Colonic mucosa (tissue), 4 donors: Measurements from ENCODE around the gene FOXP1. TPM values are rescaled to one million over a fixed set of nuclear protein-coding genes. Genes with fewer than 3 reads are reported as not detected.

Experiments used
- DNase-seq: peaks from one replicate; pipeline ENCODE4 v3.0.0-alpha.2; 2020
- H3K27ac ChIP-seq: fragments of 200-600 bp; one replicate; pipeline ENCODE4 v1.8.0; 2021
- H3K27me3 ChIP-seq: fragments of 200-600 bp; one replicate; pipeline ENCODE4 v1.8.0; 2021
- H3K36me3 ChIP-seq: fragments of 200-600 bp; one replicate; pipeline ENCODE4 v1.8.0; 2021
- H3K4me1 ChIP-seq: fragments of 200-600 bp; one replicate; pipeline ENCODE4 v1.8.0; 2021; ENCODE audit warnings: mild to moderate bottlenecking
- H3K4me3 ChIP-seq: fragments of 200-600 bp; one replicate; pipeline ENCODE4 v1.8.0; 2021
- H3K9ac ChIP-seq, 2 donors: one replicate each; pipeline ENCODE4 v1.7.0; 2013; ENCODE audit warnings: control low read depth in 2 of 2, low read depth in 2 of 2, low read length in 2 of 2
- H3K9me3 ChIP-seq: fragments of 200-600 bp; one replicate; pipeline ENCODE4 v1.8.0; 2021
- CTCF ChIP-seq: fragments of 200-600 bp; IDR thresholded peaks from one replicate; pipeline ENCODE4 v1.8.0; 2022; ENCODE audit warnings: antibody characterized with exemption, mild to moderate bottlenecking
- intact Hi-C: fragments of 100-400 bp; cut with DNase I; formaldehyde crosslinking; loops from one replicate; pipeline ENCODE4 v1.14.1; 2022
- total RNA-seq, 2 donors: library from RNA; stranded (reverse); fragmentation: NEBNext Ultra II Directional in 1 of 2; extraction: Animal tissue kit (Norgen Biotek cat#: 25700) in 1 of 2; gene quantifications; one replicate each; pipeline ENCODE4 v1.2.1, GENCODE V29; 2021
- donor health status: healthy.
- donor health status: DM: no; HTN: no; CAD: no.
- donor health status: DM: no; HTN: no; CAD: no.

The FOXP1 gene
- total RNA-seq, 2 donors from 2014 or later: 127 to 128 TPM

DNA sequence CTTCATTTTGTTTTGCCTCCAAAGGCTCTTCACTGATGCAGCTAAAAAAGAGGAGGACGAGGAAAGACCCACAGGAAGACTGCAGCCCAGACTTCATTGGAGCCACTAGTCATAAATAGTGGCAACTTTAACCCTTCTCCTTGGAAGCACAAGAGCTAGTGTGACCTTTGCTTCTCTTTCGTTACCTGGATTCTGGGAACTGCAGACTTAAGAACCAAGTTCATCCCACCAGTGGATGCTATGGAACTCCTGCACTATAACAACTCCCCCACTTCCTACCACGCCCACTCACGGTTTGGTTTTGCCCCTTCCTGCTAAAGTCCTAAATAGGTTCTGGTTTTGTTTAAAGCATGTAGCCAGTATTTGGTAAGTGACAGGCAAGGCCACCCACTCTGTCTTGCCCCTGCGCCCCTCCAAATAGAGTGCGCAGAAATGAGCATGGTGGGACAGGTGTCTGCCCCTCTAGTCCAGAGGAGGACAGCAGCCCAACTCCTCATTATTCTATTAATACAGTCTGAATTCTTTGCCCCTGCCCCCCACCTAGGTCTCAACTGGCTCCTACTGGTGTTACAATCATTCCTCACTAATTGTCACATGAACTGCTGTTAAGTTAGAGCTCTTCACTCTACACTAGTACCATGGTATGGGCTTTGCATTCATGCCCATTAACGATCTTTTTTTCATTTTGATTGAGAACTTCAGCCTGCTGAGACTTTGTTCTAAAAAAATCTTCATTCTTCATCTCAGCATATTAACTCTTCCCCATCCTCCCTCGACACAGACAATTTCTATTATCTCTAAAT is 504.6 kb downstream of the FOXP1 start:
- no peak for TF ChIP-seq CTCF
- peaks cover 16% of the 10 kb centered on the region for H3K4me1 ChIP-seq
- H3K27ac ChIP-seq: peak overlapping the region; percentile 16
- H3K9ac ChIP-seq: no peak overlapping the region
- no peaks in the 10 kb centered on the region for H3K9me3 ChIP-seq
- H3K36me3 ChIP-seq: no peaks in the 10 kb centered on the region
- no peak for DNase-seq
- intact Hi-C loops: no loop called here
- no peaks in the 10 kb centered on the region for H3K27me3 ChIP-seq
- no peak overlapping the region for H3K4me3 ChIP-seq

DNA sequence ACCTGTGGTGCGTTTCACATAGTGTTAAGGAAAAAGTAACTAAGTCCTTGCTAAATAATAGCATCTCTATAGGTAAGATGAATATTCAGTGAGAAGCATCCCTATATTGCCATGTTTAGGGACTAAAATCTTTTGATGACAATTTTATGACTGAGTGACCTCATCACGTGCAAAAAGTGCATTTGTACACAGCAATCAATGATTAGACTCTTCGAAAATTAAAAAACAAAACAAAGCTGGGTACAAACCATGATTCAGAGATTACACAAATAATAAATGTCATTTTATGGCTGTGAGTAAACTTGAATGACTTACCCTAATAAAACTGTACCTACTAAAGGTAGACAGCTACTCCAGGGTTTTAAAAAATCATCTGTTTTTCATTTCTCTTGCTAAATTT is 505.3 kb downstream of the FOXP1 start:
- H3K27ac ChIP-seq: peak overlapping the region; percentile 16
- H3K4me1 ChIP-seq: peaks cover 16% of the 10 kb centered on the region

DNA sequence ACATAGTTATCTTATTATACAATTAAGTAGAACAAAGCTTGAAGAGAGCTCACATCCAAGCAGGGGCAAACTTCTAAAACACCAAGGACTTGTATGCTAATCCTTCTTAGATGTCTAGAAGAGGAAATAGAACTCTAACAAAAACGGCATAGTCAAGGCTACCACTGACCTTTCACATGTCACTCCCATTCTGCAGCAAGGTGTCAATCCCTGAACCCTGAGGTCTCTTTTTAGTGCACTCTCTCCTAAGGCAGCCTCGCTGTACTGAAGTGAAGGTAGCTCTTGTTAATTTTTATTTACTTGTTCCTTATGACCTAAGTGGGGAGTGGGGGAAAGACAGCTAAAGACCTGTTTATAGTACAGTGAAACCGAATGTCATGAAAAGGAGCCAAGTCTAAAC is 506.5 kb downstream of the FOXP1 start:
- H3K36me3 ChIP-seq: no peaks in the 10 kb centered on the region
- H3K9me3 ChIP-seq: no peaks in the 10 kb centered on the region
- intact Hi-C loops: no loop called here
- H3K27me3 ChIP-seq: no peaks in the 10 kb centered on the region
- DNase-seq: no peak
- TF ChIP-seq CTCF: no peak
- no peak overlapping the region for H3K9ac ChIP-seq
- H3K4me3 ChIP-seq: no peak overlapping the region
- H3K27ac ChIP-seq: no peak overlapping the region
- H3K4me1 ChIP-seq: peaks cover 16% of the 10 kb centered on the region

More for the DNA sequence above, 505.3 kb downstream of the FOXP1 start:
- Histone ChIP-seq H3K36me3 (no peaks in the 10 kb centered on the region), H3K27me3 (no peaks in the 10 kb centered on the region), H3K9ac (no peak overlapping the region), H3K9me3 (no peaks in the 10 kb centered on the region), H3K4me3 (no peak overlapping the region)
- no peak for DNase-seq
- no peak for TF ChIP-seq CTCF
- intact Hi-C loops: no loop called here

DNA sequence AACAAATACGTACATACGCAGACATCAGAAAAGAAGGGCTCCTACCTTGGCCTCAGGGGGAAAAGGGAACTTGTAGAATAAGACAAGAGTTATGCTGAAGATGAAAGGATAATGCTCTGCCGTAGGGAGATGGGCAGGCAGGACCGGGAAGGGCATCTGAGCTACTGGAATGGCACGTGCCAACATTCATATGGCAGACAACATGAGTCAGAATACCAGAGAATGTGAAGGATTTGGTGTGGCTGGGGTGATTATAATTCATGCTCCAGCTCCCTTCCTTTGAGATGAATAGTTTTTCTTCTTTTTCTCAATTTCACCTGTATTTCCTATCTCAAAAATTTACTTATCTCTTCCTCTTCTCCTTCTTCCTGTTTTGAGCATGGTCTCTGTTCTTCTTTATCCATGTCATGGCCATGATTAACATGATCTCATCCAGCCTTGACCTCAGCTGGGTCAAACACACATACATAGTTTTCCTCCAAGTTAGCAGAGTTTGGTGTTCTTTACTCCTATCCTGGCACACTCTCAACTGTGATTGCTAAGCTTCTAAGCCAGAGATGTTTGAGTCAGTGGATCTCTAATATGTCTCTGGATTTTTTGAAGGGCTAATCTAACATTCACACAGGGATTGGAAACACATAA is 507.0 kb downstream of the FOXP1 start:
- Histone ChIP-seq H3K27ac (no peak overlapping the region), H3K4me3 (no peak overlapping the region), H3K36me3 (no peaks in the 10 kb centered on the region), H3K27me3 (no peaks in the 10 kb centered on the region), H3K9me3 (no peaks in the 10 kb centered on the region), H3K9ac (no peak overlapping the region), H3K4me1 (peaks cover 16% of the 10 kb centered on the region)
- no peak for DNase-seq
- no peak for TF ChIP-seq CTCF
- intact Hi-C loops: no loop called here

DNA sequence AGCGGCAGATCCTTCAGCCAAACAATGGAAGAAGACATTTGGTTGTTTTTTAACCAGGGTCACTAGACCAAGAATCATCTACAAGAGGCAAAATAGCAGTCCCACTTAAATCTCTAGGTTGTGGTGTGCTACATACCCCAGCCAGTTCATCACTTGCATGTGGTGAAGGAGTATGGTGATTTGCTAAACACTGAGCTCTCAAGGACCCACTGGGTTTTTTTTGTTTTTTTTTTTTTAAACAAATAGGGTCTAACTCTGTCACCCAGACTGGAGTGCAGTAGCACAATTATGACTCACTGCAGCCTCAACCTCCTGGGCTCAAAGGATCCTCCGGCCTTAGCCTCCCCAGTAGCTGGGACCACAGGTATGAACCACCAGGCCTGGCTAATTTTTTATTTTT is 508.0 kb downstream of the FOXP1 start:
- no peak overlapping the region for H3K9ac ChIP-seq
- intact Hi-C loops: no loop called here
- peaks cover 16% of the 10 kb centered on the region for H3K4me1 ChIP-seq
- DNase-seq: no peak
- H3K36me3 ChIP-seq: no peaks in the 10 kb centered on the region
- H3K27me3 ChIP-seq: no peaks in the 10 kb centered on the region
- H3K27ac ChIP-seq: no peak overlapping the region
- H3K4me3 ChIP-seq: no peak overlapping the region
- no peak for TF ChIP-seq CTCF
- H3K9me3 ChIP-seq: no peaks in the 10 kb centered on the region
